NK-92 (cell line): ENCODE results near the gene CFAP251.
"Not testable (repeated sequence)": the region's sequence is repeated elsewhere in the genome, so short reads cannot be mapped to it uniquely, and the experiment has no call there.

ENCODE experiments used
- DNase-seq: peaks from one replicate; lab custom pipeline; 2025; ENCODE audit not compliant: unreplicated experiment; lab: John Stamatoyannopoulos, UW

The CFAP251 gene

GRCh38 chr12:121903202-121903601, 15.2 kb upstream of the CFAP251 start:
- no peak for DNase-seq

GRCh38 chr12:121905746-121906145, 12.6 kb upstream of the CFAP251 start:
- DNase-seq = no peak

DNA sequence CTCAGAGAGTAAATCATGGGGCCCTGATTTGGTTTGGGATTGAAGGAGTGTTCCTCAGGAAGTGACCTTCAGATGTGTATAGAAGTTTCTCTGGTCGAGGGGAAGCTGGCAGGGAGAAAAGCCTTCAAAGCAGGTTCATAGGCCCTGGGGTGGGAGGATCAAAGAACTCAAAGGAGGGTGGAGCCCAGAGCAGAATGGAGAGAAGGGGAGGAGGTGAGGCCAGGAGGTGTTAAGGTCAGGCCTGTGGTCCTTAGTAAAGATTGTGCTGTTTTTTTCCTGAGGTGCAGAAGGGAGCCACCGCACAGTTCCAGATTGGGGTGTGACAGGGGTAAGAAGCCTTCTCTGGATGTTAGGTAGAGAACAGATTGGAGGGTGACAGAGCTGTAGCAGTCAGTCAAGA, 9.7 kb upstream of the CFAP251 start:
- no peak for DNase-seq

- no peak for DNase-seq
These were observed 6.4 kb upstream of the CFAP251 start for GRCh38 chr12:121911824-121912585.

GRCh38 chr12:121915841-121916321, 2.5 kb upstream of the CFAP251 start:
- DNase-seq = no peak

GRCh38 chr12:121916719-121917118, 1.7 kb upstream of the CFAP251 start:
- no peak for DNase-seq

- DNase-seq = no peak
These were observed 267 bp downstream of the CFAP251 start for GRCh38 chr12:121918679-121919038.

GRCh38 chr12:121921066-121921465, 2.7 kb downstream of the CFAP251 start:
- DNase-seq = no peak

- no peak for DNase-seq
These were observed 6.9 kb downstream of the CFAP251 start for GRCh38 chr12:121925358-121925695.

GRCh38 chr12:121926874-121927706, 8.7 kb downstream of the CFAP251 start:
- no peak for DNase-seq

GRCh38 chr12:121927813-121928212, 9.4 kb downstream of the CFAP251 start:
- no peak for DNase-seq

DNA sequence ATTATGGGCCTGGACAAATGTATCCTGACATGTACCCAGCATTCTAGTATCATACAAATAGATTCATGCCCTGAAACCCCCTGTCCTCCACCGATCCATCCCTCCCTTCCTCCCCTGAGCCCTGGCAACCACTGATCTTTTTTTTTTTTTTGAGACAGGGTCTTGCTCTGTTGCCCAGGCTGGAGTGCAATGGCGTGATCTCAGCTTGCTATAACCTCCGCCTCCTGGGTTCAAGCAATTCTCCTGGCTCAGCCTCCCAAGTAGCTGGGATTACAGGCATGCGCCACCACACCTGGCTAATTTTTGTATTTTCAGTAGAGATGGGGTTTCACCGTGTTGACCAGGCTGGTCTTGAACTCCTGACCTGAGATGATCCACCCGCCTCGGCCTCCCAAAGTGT, 11.2 kb downstream of the CFAP251 start:
- DNase-seq = not testable (repeated sequence)

GRCh38 chr12:121930862-121931261, 12.5 kb downstream of the CFAP251 start:
- DNase-seq = no peak

- DNase-seq = no peak
These were observed 13.8 kb downstream of the CFAP251 start for GRCh38 chr12:121932176-121932536.

- no peak for DNase-seq
These were observed 14.6 kb downstream of the CFAP251 start for GRCh38 chr12:121932914-121933521.

DNA sequence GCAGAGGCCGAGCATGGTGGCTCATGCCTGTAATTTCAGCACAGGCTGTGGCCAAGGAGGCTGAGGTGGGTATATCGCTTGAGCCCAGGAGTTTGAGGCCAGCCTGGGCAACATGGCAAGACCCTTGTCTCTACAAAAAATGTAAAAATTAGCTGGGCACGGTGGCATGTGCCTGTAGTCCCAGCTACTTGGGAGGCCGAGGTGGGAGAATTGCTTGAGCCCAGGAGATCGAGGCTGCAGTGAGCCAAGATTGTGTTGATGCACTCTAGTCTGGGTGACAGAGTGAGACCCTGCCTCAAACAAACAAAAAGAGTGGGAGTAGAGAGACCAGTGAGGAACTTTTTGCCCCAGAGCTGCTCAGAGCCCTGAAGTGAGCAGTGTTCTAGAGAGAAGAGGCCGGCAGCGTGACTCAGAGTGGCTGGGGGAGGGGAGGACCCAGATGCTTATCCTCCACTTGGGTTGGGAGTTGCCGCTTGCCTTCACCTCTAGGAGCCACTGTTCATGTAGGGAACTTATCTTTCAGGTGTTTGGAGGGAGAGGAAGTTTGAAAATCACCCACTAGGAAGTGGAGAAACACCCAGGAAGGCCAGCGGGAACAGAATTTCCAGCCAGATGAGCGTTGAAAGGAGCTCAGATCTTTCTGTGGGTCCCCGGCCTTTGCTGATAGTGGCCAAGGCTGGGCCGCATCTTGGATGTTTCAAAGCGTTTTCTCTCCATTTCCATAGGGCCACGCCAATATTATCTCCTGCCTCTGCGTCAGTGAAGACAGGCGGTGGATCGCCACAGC, 15.3 kb downstream of the CFAP251 start:
- no peak for DNase-seq

- DNase-seq = no peak
These were observed 15.9 kb downstream of the CFAP251 start for GRCh38 chr12:121934309-121934664.

DNA sequence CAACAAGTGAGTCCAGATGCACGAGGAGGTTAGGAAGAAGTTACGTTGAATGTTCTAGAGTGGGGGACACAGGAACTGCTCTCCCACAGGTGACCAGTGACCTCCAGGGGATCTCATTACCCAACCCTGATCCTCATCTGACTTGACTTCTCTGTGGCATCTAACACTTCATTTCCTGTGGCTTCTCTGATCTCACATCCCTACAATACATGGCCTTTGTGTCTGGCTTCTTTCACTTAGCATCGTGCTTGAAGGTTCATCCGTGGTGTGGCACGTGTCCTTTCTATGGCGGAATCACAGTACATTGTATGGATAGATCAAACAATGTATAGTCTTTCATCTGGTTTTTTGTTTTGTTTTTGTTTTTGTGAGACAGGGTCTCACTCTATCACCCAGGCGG, 19.3 kb downstream of the CFAP251 start:
- no peak for DNase-seq

GRCh38 chr12:121939186-121939585, 20.8 kb downstream of the CFAP251 start:
- DNase-seq = no peak

DNA sequence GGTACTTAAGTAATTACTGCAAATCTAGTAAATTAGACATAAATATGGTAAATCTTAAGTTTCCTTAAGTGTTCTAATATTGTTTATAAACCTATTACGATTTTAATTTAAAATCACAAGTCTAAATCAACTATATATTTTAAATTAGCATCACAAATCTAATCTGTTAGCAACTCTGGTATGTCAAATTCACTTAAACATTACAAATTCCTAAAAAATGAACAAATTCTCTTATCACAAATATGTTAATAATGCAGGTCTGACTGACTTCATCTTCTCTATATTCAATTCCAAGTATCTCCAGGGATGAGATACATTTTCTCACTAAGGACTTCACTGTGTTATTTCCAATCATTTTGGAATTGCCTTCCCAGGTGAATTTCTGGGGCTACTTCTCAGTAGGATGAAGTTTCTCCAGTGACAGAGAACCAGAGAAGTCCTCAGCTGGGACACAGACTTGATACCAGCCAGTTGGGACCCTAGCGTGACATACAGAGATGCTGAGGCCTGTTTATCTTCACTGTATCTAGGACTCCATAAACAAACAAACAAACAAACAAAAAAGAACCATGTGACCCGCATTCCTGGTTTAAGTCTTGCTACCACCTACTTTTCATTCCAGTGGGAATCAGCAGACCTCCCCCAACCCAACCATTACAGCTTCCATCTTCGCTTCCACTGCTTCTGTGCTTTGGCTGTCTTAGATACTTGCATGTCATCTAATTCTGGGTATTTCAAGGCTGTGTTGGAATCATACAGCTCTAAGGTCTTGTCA, 21.8 kb downstream of the CFAP251 start:
- no peak for DNase-seq
